WTC11 (cell line): Measurements from ENCODE around the gene AMMECR1.

Source experiments
- ETV6 ChIP-seq: sonication (generic); formaldehyde crosslinking; IDR thresholded peaks from 2 replicates; pipeline ENCODE4 v1.8.1; 2022; ENCODE audit warnings: mild to moderate bottlenecking, missing genetic modification reagents
- FOXK1 ChIP-seq: sonication (generic); formaldehyde crosslinking; IDR thresholded peaks from 2 replicates; pipeline ENCODE4 v1.8.0; 2022; ENCODE audit warnings: mild to moderate bottlenecking, moderate library complexity, missing genetic modification reagents
- JAZF1 ChIP-seq: fragments of 250-450 bp; sonication (Bioruptor Pico); IDR thresholded peaks from 2 replicates; pipeline ENCODE4 v1.9.0; 2021; ENCODE audit warnings: moderate library complexity, mild to moderate bottlenecking, inconsistent platforms
- NFYB ChIP-seq: sonication (generic); formaldehyde crosslinking; conservative IDR thresholded peaks from 2 replicates; pipeline ENCODE4 v1.8.0; 2022; ENCODE audit warnings: low read depth, missing genetic modification reagents
- TCF7 ChIP-seq: sonication (generic); formaldehyde crosslinking; IDR thresholded peaks from 2 replicates; pipeline ENCODE4 v1.8.0; 2022; ENCODE audit warnings: mild to moderate bottlenecking, low read depth, missing genetic modification reagents, moderate library complexity
- ZNF416 ChIP-seq: fragments of 250-450 bp; sonication (Bioruptor Pico); IDR thresholded peaks from 2 replicates; pipeline ENCODE4 v1.9.0; 2021; ENCODE audit warnings: mild to moderate bottlenecking, inconsistent platforms
- TF ChIP-seq, protein P1 (sequence below): sonication (generic); formaldehyde crosslinking; conservative IDR thresholded peaks from 2 replicates; pipeline ENCODE4 v1.8.1; 2022; ENCODE audit warnings: mild to moderate bottlenecking, missing genetic modification reagents
- TF ChIP-seq, protein P2 (sequence below): fragments of 200-600 bp; IDR thresholded peaks from 2 replicates; pipeline ENCODE4 v1.8.0; 2022; ENCODE audit warnings: antibody characterized with exemption
- TF ChIP-seq, protein P3 (sequence below): sonication (generic); formaldehyde crosslinking; IDR thresholded peaks from 2 replicates; pipeline ENCODE4 v1.8.0; 2022; ENCODE audit warnings: mild to moderate bottlenecking, missing genetic modification reagents
- TF ChIP-seq, protein P4 (sequence below): sonication (generic); formaldehyde crosslinking; IDR thresholded peaks from 2 replicates; pipeline ENCODE4 v1.8.0; 2022; ENCODE audit warnings: mild to moderate bottlenecking, missing genetic modification reagents

DNA sequence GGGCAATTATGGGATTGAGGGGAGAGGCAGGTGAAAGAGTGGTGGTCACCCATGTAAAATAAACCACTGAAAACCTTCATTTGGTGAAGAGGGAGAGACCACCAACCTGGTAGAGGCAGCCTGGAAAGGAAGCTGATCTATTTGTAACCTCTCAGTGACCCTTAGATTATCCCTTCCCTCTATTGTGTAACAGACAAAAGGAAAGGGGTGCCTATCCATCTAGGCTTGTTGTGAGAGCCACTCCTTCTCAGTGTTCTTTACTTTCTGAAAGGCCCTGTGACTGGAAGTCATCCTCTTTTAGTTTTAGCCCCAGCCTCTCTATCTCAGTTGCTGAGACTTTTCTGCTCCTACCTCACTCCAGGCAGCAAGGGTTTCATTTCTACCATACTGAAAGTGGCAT, 172.6 kb downstream of the AMMECR1 start:
- TF ChIP-seq ETV6 (CRISPR knock-in tag) (no peak), FOXK1 (CRISPR knock-in tag) (no peak), TCF7 (no peak), ZNF416 (CRISPR knock-in tag) (no peak), JAZF1 (CRISPR knock-in tag) (no peak), NFYB (CRISPR knock-in tag) (no peak)
- TF ChIP-seq, protein P1, sequence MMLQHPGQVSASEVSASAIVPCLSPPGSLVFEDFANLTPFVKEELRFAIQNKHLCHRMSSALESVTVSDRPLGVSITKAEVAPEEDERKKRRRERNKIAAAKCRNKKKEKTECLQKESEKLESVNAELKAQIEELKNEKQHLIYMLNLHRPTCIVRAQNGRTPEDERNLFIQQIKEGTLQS (CRISPR knock-in tag) = no peak
- TF ChIP-seq, protein P2, sequence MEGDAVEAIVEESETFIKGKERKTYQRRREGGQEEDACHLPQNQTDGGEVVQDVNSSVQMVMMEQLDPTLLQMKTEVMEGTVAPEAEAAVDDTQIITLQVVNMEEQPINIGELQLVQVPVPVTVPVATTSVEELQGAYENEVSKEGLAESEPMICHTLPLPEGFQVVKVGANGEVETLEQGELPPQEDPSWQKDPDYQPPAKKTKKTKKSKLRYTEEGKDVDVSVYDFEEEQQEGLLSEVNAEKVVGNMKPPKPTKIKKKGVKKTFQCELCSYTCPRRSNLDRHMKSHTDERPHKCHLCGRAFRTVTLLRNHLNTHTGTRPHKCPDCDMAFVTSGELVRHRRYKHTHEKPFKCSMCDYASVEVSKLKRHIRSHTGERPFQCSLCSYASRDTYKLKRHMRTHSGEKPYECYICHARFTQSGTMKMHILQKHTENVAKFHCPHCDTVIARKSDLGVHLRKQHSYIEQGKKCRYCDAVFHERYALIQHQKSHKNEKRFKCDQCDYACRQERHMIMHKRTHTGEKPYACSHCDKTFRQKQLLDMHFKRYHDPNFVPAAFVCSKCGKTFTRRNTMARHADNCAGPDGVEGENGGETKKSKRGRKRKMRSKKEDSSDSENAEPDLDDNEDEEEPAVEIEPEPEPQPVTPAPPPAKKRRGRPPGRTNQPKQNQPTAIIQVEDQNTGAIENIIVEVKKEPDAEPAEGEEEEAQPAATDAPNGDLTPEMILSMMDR = no peak
- TF ChIP-seq, protein P3, sequence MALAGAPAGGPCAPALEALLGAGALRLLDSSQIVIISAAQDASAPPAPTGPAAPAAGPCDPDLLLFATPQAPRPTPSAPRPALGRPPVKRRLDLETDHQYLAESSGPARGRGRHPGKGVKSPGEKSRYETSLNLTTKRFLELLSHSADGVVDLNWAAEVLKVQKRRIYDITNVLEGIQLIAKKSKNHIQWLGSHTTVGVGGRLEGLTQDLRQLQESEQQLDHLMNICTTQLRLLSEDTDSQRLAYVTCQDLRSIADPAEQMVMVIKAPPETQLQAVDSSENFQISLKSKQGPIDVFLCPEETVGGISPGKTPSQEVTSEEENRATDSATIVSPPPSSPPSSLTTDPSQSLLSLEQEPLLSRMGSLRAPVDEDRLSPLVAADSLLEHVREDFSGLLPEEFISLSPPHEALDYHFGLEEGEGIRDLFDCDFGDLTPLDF = no peak
- TF ChIP-seq, protein P4, sequence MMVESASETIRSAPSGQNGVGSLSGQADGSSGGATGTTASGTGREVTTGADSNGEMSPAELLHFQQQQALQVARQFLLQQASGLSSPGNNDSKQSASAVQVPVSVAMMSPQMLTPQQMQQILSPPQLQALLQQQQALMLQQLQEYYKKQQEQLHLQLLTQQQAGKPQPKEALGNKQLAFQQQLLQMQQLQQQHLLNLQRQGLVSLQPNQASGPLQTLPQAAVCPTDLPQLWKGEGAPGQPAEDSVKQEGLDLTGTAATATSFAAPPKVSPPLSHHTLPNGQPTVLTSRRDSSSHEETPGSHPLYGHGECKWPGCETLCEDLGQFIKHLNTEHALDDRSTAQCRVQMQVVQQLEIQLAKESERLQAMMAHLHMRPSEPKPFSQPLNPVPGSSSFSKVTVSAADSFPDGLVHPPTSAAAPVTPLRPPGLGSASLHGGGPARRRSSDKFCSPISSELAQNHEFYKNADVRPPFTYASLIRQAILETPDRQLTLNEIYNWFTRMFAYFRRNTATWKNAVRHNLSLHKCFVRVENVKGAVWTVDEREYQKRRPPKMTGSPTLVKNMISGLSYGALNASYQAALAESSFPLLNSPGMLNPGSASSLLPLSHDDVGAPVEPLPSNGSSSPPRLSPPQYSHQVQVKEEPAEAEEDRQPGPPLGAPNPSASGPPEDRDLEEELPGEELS (CRISPR knock-in tag) = no peak
